ENCODE results near the gene CRTC3. TPM values are rescaled to one million over a fixed set of nuclear protein-coding genes. Genes with fewer than 3 reads are reported as not detected.

CRTC3 gene
- total and polyA plus RNA-seq, 2 donors (not counting 3 experiments of a cell fraction or from before 2014, with no cell fraction given), result 16.2 to 26.4 TPM

GRCh38 chr15:90646662-90647305 is 117.1 kb downstream of the CRTC3 start:
- intact Hi-C loops (cut with micrococcal nuclease), result no loop called here
- CTCF ChIA-PET, result interaction anchor here (1.7 kb wide), 1 partner anchor 239 kb away, joined by 7 read pairs; no protein-coding TSS in a partner anchor

More at GRCh38 chr15:90646662-90647305, 117.1 kb downstream of the CRTC3 start:
- no peak overlapping the region for H3K9ac ChIP-seq (replicated peaks; ENCODE audit: extremely low read depth, insufficient read depth, low read length)
- peaks cover 3 to 13% of the 10 kb centered on the region in 2 experiments for H3K36me3 ChIP-seq (ENCODE audit: control insufficient read depth in 2 of 2, extremely low read depth in 1 of 2, insufficient read depth in 2 of 2, low read length in 2 of 2)
- TF ChIP-seq GATA2 (IDR thresholded peaks at IDR 0.05; ENCODE audit: insufficient read depth, insufficient read length, low read depth, low read length) (no peak), EZH2 (IDR thresholded peaks at IDR 0.05; ENCODE audit: borderline replicate concordance, low read depth, low read length, severe bottlenecking) (no peak), POLR2AphosphoS5 (IDR thresholded peaks at IDR 0.05; ENCODE audit: insufficient read depth, low read depth, low read length) (no peak), MAX (IDR thresholded peaks at IDR 0.05; ENCODE audit: insufficient read depth, insufficient read length) (no peak), MYC (IDR thresholded peaks at IDR 0.05; ENCODE audit: low read depth, low read length) (no peak), JUN (IDR thresholded peaks at IDR 0.05; ENCODE audit: borderline replicate concordance, insufficient read depth, insufficient read length, low read depth) (no peak), POLR2A (IDR thresholded peaks at IDR 0.05; ENCODE audit: low read depth, low read length) (no peak), FOS (IDR thresholded peaks at IDR 0.05; ENCODE audit: borderline replicate concordance, insufficient read depth, low read length) (no peak), CTCF (IDR thresholded peaks at IDR 0.05; ENCODE audit: extremely low read depth in 1 of 2, insufficient read depth in 1 of 2, low read depth in 1 of 2, low read length in 2 of 2) (no peak)
- H3K79me2 ChIP-seq (ENCODE audit: control insufficient read depth, insufficient read depth, low read length), result no peaks in the 10 kb centered on the region
- H3K4me1 ChIP-seq (ENCODE audit: control insufficient read depth, extremely low read depth, insufficient read depth, low read length), result peaks cover 30% of the 10 kb centered on the region
- FAIRE-seq (no peak), DNase-seq (ENCODE audit: low read depth, low spot score) (no peak)
- no peaks in the 10 kb centered on the region for H4K20me1 ChIP-seq (replicated peaks; ENCODE audit: control insufficient read depth, extremely low read depth, insufficient read depth, low read length)
- H3K4me3 ChIP-seq (replicated peaks in 1 of 3; ENCODE audit: insufficient read depth in 1 of 3, low read depth in 1 of 3, low read length in 3 of 3), result no peak overlapping the region
- H3K27me3 ChIP-seq (ENCODE audit: control insufficient read depth in 2 of 2, insufficient read depth in 2 of 2, low read length in 2 of 2), result no peaks in the 10 kb centered on the region
- POLR2A ChIA-PET, result no interaction called here
- H2AFZ ChIP-seq (ENCODE audit: low read depth, low read length), result no peak overlapping the region
- H3K27ac ChIP-seq (ENCODE audit: insufficient read depth, low read depth, low read length), result no peak overlapping the region
- dilution Hi-C loops (cut with MboI; ENCODE audit: extremely low pct_ligation_motif_present, low sequenced_read_pairs), result no loop called here
- H3K9me1 ChIP-seq (replicated peaks; ENCODE audit: control insufficient read depth, extremely low read depth, insufficient read depth, low read length), result no peaks in the 10 kb centered on the region
- no peaks in the 10 kb centered on the region for H3K9me3 ChIP-seq (replicated peaks; ENCODE audit: control insufficient read depth, insufficient read depth, low read length)
- BruUV-seq (replicated peaks), result no TSS peak
- H3K4me2 ChIP-seq (ENCODE audit: insufficient read depth, low read length), result no peak overlapping the region
